Endothelial cell of umbilical vein (primary cell): Measurements from ENCODE around the gene GRPR. TPM values are rescaled to one million over a fixed set of nuclear protein-coding genes. Genes with fewer than 3 reads are reported as not detected.

Experiments
- BruUV-seq: library from RNA; stranded (reverse); fragments of 400-500 nt; replicated peaks from 2 replicates; lab custom pipeline; 2021; lab: Mats Ljungman, UMichigan
- CTCF ChIA-PET: fragments of 300-600, 350-600 bp; sonication (Branson Sonifier 250); formaldehyde crosslinking; loops from one replicate; lab custom pipeline; 2021; ENCODE audit warnings: antibody characterized with exemption, inconsistent platforms; lab: Charles Lee
- POLR2A ChIA-PET: fragments of 300-600, 350-600 bp; sonication (Branson Sonifier 250); formaldehyde crosslinking; loops from one replicate; lab custom pipeline; 2021; ENCODE audit warnings: antibody characterized with exemption, inconsistent platforms; lab: Charles Lee
- DNase-seq: peaks from one replicate; pipeline ENCODE4 v3.0.0-alpha.2; 2011; ENCODE audit warnings: low read depth, low spot score
- FAIRE-seq: peaks from 2 replicates; lab custom pipeline; 2011; peaks lifted over from hg19 to GRCh38; lab: Jason Lieb, UNC
- H2AFZ ChIP-seq: 2 replicates; pipeline ENCODE4 v1.6.0; 2012; ENCODE audit warnings: low read depth, low read length, control low read depth, inconsistent platforms
- H3K27ac ChIP-seq: 2 replicates; pipeline ENCODE4 v1.5.1; 2011; ENCODE audit warnings: low read depth, mild to moderate bottlenecking, control low read depth, low read length, moderate library complexity; ENCODE audit not compliant: insufficient read depth
- H3K27me3 ChIP-seq, 2 experiments: 2 replicates each; pipeline versions ENCODE4 v1.6.0 to v1.6.1; 2011; ENCODE audit warnings: low read length in 2 of 2, mixed read lengths in 1 of 2; ENCODE audit not compliant: control insufficient read depth in 2 of 2, insufficient read depth in 2 of 2
- H3K36me3 ChIP-seq, 2 experiments: 2 replicates in 1 of 2; 3 replicates in 1 of 2; pipeline ENCODE4 v1.5.1; 2011; ENCODE audit warnings: low read length in 2 of 2, mild to moderate bottlenecking in 1 of 2, moderate library complexity in 1 of 2; ENCODE audit not compliant: control insufficient read depth in 2 of 2, insufficient read depth in 2 of 2; ENCODE audit errors: extremely low read depth in 1 of 2
- H3K4me1 ChIP-seq: 3 replicates; pipeline ENCODE4 v1.5.1; 2011; ENCODE audit warnings: mild to moderate bottlenecking, low read length; ENCODE audit not compliant: control insufficient read depth, insufficient read depth; ENCODE audit errors: extremely low read depth
- H3K4me2 ChIP-seq: 2 replicates; pipeline ENCODE4 v1.6.1; 2011; ENCODE audit warnings: low read length, control low read depth, mixed read lengths; ENCODE audit not compliant: insufficient read depth
- H3K4me3 ChIP-seq, 3 experiments: fragments of 200-600 bp in 1 of 3; sonication (generic), shearing (Covaris generic) in 1 of 3; replicated peaks in 1 of 3; 2 replicates each; pipeline ENCODE4 v1.5.1; 2011 to 2016; ENCODE audit warnings: control low read depth in 3 of 3, low read length in 3 of 3, mild to moderate bottlenecking in 2 of 3, inconsistent platforms in 1 of 3, low read depth in 1 of 3, moderate library complexity in 1 of 3; ENCODE audit not compliant: insufficient read depth in 1 of 3
- H3K79me2 ChIP-seq: 2 replicates; pipeline ENCODE4 v1.6.0; 2012; ENCODE audit warnings: low read length, inconsistent platforms; ENCODE audit not compliant: control insufficient read depth, insufficient read depth
- H3K9ac ChIP-seq: replicated peaks from 2 replicates; pipeline ENCODE3; 2011; ENCODE audit warnings: low read length, control low read depth; ENCODE audit not compliant: insufficient read depth; ENCODE audit errors: extremely low read depth
- H3K9me1 ChIP-seq: replicated peaks from 3 replicates; pipeline ENCODE4 v1.6.0; 2011; ENCODE audit warnings: mild to moderate bottlenecking, low read length; ENCODE audit not compliant: control insufficient read depth, insufficient read depth; ENCODE audit errors: extremely low read depth
- H3K9me3 ChIP-seq: replicated peaks from 2 replicates; pipeline ENCODE4 v1.5.1; 2012; ENCODE audit warnings: low read length, inconsistent platforms; ENCODE audit not compliant: control insufficient read depth, insufficient read depth
- H4K20me1 ChIP-seq: replicated peaks from 2 replicates; pipeline ENCODE3; 2011; ENCODE audit warnings: mild to moderate bottlenecking, low read length; ENCODE audit not compliant: control insufficient read depth, insufficient read depth; ENCODE audit errors: extremely low read depth
- CTCF ChIP-seq, 2 donors: IDR thresholded peaks; 1 replicate in 1 of 2; 2 replicates in 1 of 2; pipeline ENCODE4 v1.5.1; 2011; ENCODE audit warnings: low read length in 2 of 2, mild to moderate bottlenecking in 2 of 2, moderate library complexity in 2 of 2, control low read depth in 1 of 2, inconsistent platforms in 1 of 2, low read depth in 1 of 2; ENCODE audit not compliant: insufficient read depth in 1 of 2; ENCODE audit errors: extremely low read depth in 1 of 2
- EZH2 ChIP-seq: IDR thresholded peaks from 2 replicates; pipeline ENCODE4 v1.6.1; 2012; ENCODE audit warnings: borderline replicate concordance, low read depth, mild to moderate bottlenecking, moderate library complexity, low read length, inconsistent platforms; ENCODE audit not compliant: severe bottlenecking
- FOS ChIP-seq: IDR thresholded peaks from 2 replicates; pipeline ENCODE4 v1.6.1; 2011; ENCODE audit warnings: mild to moderate bottlenecking, low read length, moderate library complexity, borderline replicate concordance; ENCODE audit not compliant: insufficient read depth
- GATA2 ChIP-seq: IDR thresholded peaks from 2 replicates; pipeline ENCODE4 v1.7.0; 2011; ENCODE audit warnings: low read depth, mild to moderate bottlenecking, moderate library complexity, mixed read lengths, low read length; ENCODE audit not compliant: insufficient read length, insufficient read depth
- JUN ChIP-seq: IDR thresholded peaks from 2 replicates; pipeline ENCODE4 v1.6.1; 2011; ENCODE audit warnings: borderline replicate concordance, low read depth; ENCODE audit not compliant: insufficient read length, insufficient read depth
- MYC ChIP-seq: IDR thresholded peaks from one replicate; pipeline ENCODE4 v1.6.1; 2011; ENCODE audit warnings: mild to moderate bottlenecking, low read depth, low read length
- POLR2A ChIP-seq: IDR thresholded peaks from 2 replicates; pipeline ENCODE4 v1.6.1; 2012; ENCODE audit warnings: low read depth, mild to moderate bottlenecking, control low read depth, low read length
- POLR2AphosphoS5 ChIP-seq: IDR thresholded peaks from 2 replicates; pipeline ENCODE4 v1.6.1; 2012; ENCODE audit warnings: low read depth, mild to moderate bottlenecking, control low read depth, low read length, moderate library complexity; ENCODE audit not compliant: insufficient read depth
- dilution Hi-C: fragments of 300-500 bp; cut with MboI; formaldehyde crosslinking; loops from one replicate; pipeline ENCODE4 v1.15.0; 2019; ENCODE audit warnings: low sequenced_read_pairs; ENCODE audit not compliant: extremely low pct_ligation_motif_present
- intact Hi-C: fragments of 100-400 bp; cut with micrococcal nuclease; formaldehyde crosslinking; loops from one replicate; pipeline ENCODE4 v1.10.0; 2022
- polyA plus RNA-seq, 4 experiments: library from polyadenylated mRNA; depleted of rRNA in 3 of 4; stranded (reverse) in 3 of 4; unstranded in 1 of 4; fragments of >200 nt; gene quantifications; 2 replicates each; pipeline versions ENCODE4 v1.2.1 to v1.2.3, GENCODE V29; 2011 to 2012; ENCODE audit warnings: missing spikeins in 1 of 4
- total RNA-seq: library from RNA; stranded (reverse); gene quantifications from 2 replicates; pipeline ENCODE4 v1.2.3, GENCODE V29; 2021
- TF ChIP-seq, protein P1 (sequence below): IDR thresholded peaks from 2 replicates; pipeline ENCODE4 v1.6.1; 2011; ENCODE audit not compliant: insufficient read depth, insufficient read length

Gene GRPR
- total and polyA plus RNA-seq, 2 donors (not counting 3 experiments of a cell fraction or from before 2014, with no cell fraction given), result 0.11 TPM; not detected in 1

DNA sequence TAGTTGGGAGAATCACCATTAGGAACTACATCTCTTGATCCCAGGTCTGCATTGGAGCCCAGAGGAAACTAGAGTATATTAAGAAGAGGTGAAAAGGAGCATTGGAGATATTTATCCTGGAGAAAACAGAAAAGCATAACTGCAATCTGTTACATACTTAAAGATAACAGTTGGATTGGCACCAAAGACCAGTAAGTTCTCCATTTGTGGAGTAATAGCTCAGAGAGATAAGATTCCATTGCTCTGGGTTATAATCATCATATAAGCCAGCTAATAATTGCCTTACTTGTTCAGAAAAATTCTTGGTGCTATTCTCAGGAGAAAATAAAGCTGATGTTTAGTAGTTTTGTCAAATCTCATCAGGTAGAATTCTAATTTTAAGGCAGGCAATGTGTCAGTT is 20.6 kb downstream of the GRPR start:
- CTCF ChIA-PET, result no interaction called here
- DNase-seq, result no peak
- dilution Hi-C loops (no loop called here), intact Hi-C loops (loop anchor here (5.0 kb wide), 1 partner anchor 33 kb away; no protein-coding TSS in a partner anchor)
- FAIRE-seq, result no peak
- H3K9ac ChIP-seq, result no peak overlapping the region
- H3K9me1 ChIP-seq, result no peaks in the 10 kb centered on the region
- H3K27me3 ChIP-seq, result no peaks in the 10 kb centered on the region
- H3K9me3 ChIP-seq, result no peaks in the 10 kb centered on the region
- H3K36me3 ChIP-seq, result no peaks in the 10 kb centered on the region
- no peak overlapping the region for H3K27ac ChIP-seq
- H3K4me3 ChIP-seq, result no peak overlapping the region
- no peak overlapping the region for H2AFZ ChIP-seq
- no peaks in the 10 kb centered on the region for H3K79me2 ChIP-seq
- TF ChIP-seq FOS, result no peak
- no peak for TF ChIP-seq MYC
- TF ChIP-seq CTCF (IDR thresholded peaks at IDR 0.05; ENCODE audit: extremely low read depth in 1 of 2, insufficient read depth in 1 of 2, low read depth in 1 of 2, low read length in 2 of 2), result no peak
- TF ChIP-seq POLR2AphosphoS5, result no peak
- TF ChIP-seq JUN, result no peak
- no peak for TF ChIP-seq GATA2
- no peak for TF ChIP-seq EZH2
- TF ChIP-seq POLR2A, result no peak
- TF ChIP-seq, protein P1, sequence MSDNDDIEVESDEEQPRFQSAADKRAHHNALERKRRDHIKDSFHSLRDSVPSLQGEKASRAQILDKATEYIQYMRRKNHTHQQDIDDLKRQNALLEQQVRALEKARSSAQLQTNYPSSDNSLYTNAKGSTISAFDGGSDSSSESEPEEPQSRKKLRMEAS, result no peak
- POLR2A ChIA-PET, result no interaction called here
- H3K4me1 ChIP-seq, result no peaks in the 10 kb centered on the region
- BruUV-seq, result no TSS peak
- H4K20me1 ChIP-seq, result no peaks in the 10 kb centered on the region
- H3K4me2 ChIP-seq, result no peak overlapping the region
